NOMO-1 treated with dmso at 0.1 percent for 144 hours (cell line): Measurements from ENCODE around the gene TGFBR2.
A peak's percentile ranks its signal among the peaks of the same experiment; 100 is the strongest.

ENCODE experiments used
- DNase-seq: peaks from one replicate; lab custom pipeline; 2025; ENCODE audit not compliant: unreplicated experiment; lab: John Stamatoyannopoulos, UW

Gene TGFBR2

DNA sequence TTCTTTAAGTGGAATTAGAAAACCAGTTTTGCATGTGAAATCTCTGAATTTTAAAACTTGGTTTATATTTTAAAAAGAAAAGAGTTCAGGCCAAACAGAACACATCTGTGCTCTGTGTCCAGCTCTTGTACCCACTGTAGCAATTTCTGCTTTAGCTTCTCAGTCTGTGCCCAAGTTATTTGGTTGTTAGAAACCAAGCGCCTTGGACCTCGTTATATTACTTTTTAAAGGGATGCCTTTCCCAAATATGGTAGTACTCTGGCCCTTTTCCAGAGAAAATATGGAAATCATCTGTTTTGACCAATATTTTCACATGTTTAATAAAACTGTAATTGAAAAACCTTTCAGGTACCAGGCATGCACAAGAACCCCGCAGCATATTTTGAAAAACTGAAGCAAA is 27.3 kb downstream of the TGFBR2 start:
- DNase-seq, result no peak

DNA sequence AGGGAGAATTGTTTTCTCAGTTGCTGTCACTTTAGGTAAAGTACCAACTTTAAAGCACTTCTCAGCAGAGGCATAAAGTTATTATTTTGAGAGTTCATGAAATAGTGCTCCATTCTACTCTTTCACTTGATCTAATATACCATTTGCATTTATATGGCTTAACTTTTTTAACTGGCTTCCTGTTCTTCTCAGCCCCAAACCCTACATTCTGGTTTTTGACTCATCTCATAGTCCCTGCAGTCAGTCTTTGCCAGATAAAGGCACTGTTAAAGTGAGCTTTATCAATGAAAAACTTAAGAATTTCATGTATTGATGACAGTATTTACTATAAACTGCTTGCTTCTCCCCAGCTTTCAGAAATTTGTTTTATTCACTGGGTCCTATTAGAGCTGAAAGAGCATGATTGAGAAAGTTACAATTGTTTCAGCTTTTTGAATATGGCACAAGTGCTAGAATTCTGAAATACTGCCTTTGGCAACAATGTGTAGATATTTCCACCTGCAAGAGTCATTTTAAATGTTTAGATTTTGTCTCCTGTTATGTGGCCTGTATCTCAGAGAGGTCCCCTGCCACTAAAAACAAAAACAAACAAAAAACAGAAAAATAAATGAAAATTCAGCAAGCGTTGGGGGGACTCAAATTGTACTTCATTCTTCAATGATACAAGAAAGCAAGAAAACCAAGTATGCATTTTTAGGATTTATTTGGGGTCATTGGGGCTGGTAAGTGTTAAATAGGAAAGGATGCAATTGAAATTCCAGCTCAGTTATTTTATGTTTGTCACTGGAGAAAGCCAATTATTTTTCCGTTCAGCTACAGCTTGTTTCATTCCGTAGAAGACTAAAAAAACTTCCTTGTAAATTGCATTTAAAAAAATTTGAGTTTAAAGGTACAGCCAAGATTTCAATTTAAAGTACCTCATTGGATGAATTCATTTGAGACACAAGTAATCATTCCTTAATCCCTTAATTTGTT is 28.6 kb downstream of the TGFBR2 start:
- DNase-seq, result no peak

DNA sequence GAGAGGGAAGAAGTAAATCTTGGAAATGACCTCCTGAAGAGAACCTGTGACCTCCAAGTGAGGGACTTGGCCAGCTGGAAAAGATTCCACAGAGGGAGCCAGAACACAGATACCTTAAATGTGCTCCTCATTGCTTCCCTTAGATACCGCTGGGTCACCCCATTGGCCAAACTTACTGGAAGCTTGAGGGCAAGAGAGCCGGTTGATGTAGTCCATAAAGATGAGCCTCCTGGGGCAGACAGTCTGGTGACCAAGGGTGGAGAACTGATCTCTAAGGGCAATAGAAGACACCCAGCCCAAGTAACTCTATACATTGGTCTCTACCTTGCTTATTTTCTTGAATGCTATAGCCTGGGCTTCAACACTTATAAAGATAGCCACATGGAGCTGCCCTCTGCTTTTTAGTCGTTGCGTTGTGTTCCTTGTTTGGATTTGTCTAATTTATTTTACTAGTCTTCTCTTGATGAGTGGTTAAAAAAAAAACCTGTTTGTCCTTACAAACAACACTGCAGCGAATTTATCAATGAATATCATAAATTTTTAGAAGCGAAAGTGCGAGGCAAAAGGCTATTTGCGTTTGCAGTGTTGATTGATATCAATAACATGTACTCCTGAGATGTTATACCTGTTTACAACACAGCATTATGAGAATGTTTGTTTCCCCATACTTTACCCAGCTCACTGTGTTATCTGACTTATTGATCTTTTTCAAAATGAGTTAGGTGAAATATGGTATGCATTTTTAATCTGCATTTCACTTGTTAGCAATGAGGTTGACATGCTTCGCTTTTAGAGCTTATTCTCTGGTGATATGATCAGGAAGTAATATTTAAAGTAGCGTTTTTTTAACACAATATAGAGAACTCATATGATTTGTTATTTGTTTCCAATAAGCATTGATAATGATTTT is 31.2 kb downstream of the TGFBR2 start:
- no peak for DNase-seq

DNA sequence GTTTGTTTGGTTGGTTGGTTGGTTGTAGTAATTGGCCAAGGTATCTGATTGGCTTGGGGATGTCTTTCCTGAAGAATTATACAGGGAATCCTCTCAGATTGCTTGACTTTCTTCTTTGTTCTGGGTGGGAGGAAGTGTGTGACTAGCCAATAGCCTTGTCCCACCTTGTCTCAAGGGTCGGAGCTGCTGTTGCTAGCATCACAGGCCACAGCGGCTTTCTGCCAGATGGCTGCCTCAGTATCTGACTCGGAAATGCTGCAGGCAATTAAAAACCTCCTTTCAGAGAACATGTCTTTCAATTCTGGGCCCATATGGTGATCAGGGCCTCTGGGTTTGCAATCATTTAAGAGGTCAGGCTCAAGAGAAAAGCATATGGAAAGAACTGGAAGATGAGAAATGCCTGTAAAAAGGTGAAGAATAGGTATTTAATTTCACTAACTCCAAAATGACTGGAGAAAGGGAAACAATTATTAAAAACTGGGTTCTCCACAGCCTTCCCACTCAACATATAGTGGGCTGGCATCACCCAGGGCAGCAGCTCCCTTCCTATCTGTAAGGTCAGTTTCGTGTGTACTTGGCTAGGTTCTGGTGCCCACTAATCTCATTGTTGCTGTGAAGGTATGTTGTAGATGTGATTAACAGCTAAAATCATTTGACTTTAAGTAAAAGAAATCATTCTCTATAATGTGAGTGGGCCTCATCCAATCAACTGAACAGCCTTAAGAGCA is 32.4 kb downstream of the TGFBR2 start:
- DNase-seq, result no peak

DNA sequence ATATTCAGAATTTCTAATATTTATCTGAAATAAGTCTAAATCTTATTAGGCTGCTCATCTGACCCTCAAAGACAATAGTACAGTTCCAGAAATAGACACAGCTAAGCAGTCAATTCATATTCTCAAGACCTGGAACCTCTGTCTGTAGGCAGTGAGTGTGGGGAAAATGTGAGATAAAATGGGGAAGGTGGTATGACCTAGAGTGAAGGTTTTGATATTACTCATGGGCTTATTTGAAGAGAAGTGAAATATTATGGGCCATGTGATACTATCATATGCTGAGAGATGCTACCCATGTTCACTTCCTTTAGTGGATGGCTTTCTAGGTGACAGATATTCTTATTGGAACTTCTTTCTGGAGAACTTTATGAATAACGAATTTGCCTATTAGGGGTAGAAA is 33.5 kb downstream of the TGFBR2 start:
- DNase-seq, result no peak

DNA sequence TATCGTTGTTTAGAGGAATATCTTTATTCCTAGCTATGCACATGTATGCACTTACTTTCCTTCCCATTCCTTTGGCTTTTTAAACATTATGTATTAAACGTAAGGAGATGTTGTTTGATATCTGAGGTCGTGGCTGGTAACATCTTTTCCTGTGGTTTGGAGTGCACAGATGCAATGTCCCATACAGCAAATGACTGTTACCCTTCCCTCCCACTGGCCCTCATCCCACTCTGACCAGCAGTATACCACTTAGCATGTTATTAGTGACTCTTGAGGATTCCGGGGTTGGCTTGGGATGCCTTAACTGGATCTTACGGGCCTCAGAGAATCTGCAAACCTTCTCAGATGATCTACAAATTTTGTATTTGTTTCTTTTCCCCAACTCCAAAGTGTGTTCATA is 34.5 kb downstream of the TGFBR2 start:
- DNase-seq, result no peak

DNA sequence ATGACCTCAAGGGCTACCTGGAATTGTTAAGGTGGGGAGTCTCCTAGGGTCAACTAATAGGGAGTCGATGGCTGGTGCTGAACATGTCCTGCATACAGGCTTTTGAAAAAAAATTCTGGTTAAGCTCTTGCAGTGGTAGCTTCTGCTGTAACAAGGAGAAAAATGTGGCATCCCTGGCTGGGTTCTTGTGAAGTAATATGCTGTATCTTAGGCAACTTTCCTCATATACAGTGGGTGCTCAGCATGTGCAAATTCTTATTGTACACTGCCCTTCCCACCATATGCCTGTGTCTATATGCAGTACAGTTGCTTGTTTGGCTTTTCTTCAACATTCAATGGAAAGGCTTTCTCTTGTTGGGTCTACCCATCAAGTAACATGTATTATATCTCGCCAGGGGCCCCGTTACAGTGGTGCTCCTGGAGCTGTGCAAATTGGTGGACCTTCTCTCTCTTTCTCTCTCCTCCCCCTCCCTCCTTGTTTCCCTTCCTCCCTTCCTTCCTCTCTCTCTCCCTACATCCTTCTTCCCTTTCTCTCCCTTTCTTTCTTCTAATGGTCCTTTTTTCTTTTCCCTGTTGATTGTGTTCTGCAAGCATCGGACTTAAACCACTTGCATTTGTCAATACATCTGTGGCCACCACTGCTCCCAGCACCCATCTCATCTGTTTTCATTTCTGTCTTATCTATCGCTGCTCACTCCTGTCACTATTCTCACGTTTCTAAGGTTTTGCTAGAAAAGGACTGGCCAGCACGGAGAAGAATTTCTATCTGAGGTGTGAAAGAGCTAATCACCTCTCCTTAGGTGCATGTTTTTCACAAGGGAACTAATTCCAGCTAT is 35.2 kb downstream of the TGFBR2 start:
- DNase-seq, result no peak

DNA sequence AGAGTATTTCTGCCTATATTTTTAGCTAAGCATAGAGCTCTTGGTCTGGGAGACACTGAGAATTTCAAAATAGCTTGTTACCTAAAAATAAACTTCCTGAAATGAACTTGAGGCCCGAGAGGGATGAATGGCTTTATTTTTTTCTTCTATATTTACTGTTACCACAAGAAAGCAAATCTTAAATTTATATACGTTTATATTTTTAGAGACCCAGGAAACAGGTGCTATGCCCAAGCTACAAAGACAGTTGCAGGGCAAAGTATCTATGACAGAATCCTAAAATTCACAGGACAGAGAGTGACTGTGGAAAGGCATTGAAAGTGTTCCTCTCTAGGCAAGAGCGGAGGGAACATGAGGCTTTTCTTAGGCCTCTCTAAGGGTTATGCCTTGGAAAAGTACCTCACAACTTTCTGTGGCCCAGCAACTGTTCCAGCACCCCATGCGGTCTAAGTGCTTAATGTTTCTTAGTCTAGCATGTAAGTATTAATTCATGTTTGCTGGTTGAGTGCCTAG is 36.5 kb downstream of the TGFBR2 start:
- DNase-seq, result no peak

DNA sequence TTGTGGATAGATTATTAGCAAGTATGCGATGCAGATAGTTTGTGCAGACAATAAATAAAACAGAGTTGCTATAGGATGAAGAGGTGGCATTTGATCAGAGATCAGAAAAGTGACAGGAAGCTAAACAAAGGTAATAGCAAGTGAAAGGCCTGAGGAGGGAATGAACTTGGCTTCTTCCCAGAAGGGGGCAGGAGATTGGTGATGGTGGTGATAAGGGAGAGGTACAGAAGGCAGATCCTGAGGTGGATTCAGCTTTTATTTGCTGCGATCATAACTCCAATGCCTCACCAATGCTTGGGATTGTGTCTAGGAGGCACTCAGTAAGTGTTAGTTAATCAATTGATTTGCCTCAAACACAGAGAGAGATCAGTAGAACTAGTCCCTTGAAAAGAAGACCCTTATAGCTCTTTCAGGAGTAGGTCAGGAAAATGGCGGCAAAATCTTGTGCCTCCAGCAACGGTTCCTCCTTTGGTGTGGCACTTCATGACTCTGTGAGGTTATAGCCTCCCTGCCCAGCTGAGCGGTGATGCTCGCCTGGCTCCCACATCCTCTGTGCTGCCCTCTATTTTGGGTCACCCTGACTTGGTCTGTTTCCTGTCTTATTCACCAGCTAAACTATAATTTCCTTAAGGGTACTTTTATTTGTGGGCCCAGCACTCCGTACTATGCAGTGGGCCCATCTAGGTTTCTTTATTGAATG is 37.5 kb downstream of the TGFBR2 start:
- no peak for DNase-seq

DNA sequence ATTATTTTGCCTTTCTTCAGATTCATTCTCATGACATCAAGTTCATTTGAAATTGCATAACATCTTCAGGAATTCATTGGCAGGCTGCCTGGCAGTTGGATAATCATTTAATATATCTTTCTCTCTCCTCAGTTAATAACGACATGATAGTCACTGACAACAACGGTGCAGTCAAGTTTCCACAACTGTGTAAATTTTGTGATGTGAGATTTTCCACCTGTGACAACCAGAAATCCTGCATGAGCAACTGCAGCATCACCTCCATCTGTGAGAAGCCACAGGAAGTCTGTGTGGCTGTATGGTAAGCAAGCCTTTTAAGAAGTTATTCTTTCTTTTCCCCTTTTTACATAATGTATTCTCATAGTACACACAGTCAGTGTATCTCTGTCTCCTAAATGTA is 38.2 kb downstream of the TGFBR2 start:
- DNase-seq, result peak; percentile 20

DNA sequence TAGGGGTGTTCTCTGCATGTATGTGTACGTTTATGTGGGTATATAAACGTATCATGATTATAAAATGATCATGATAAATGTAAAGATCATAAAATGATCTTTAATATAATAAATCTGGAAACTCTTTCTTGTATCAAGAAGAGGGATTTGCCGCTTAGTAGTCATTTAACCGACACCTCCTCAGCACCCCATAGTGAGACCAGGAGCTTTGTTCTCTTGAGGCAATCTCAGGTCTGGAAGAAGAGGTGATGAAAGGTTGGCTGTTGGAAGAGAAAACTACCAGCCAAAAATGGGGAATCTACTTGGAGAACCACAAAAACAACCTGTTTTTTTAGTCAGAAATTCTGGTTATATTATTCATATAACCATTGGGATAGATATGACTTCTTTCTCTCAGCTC is 38.7 kb downstream of the TGFBR2 start:
- no peak for DNase-seq

DNA sequence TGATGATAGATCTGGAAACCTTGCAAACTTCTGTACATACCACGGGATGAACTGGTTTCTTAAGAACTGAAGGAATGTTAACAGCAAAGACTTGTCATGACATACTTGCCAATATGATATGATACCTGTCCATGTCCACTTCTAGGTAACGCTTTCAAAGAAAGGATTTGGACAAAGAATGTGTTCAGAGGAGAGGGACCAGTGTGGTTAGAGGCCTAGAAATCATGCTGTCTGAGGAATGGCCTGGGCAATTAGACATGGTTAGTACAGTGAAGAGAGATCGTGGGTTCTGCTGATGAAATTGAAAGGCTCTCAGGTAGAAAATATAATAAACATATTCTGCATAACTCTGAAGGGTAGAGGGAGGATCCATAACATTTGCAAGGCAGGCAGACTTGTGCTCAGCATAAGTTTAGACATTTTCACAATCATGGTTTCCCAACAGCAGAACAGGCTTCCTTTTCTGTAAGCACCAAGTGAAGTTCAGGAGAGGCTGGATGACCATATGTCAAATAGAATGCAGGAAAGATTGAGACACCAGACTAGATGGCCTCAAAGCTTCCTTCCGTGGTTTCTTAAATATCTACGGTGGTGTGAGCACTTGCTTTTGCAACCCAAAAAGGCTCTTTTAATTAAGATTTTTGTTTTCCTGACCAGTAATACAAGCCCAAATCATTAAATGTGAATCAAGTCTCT is 39.9 kb downstream of the TGFBR2 start:
- DNase-seq, result peak; percentile 87

DNA sequence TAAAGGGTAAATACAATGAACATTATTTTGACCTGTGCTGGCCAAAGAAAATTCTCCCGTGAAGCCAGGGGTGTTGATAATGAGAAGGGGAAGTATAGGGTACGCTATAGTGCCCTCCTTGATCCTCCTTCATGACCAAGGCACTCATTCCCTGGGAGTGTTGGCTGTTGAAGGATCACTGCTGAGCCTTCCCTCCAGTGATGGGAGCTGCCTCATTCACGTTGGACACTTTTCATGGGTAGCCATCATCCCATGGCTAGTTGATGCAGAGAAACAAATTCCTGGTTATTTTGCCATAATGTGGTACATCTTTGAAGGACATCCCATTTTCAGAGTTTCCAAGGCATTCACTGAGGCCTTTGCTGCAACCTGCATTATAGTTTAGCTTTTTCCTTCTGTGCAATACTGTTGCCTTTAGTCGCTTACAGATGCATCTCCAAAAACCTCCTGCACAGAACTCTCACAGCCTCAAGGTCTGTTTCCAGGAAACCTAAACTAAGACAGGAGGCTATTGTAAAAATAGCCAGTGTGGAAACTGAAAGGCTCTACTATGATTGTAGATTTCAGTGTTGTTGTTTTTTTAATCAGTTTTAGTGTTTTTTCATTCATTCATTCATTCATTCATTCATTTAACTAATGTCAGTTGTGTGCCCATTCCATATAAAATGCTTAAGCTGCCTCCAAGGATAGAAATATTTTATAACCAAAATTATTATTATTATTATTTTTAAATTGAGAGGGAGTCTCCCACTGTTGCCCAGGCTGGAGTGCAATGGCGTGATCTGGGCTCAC is 40.8 kb downstream of the TGFBR2 start:
- DNase-seq, result no peak

DNA sequence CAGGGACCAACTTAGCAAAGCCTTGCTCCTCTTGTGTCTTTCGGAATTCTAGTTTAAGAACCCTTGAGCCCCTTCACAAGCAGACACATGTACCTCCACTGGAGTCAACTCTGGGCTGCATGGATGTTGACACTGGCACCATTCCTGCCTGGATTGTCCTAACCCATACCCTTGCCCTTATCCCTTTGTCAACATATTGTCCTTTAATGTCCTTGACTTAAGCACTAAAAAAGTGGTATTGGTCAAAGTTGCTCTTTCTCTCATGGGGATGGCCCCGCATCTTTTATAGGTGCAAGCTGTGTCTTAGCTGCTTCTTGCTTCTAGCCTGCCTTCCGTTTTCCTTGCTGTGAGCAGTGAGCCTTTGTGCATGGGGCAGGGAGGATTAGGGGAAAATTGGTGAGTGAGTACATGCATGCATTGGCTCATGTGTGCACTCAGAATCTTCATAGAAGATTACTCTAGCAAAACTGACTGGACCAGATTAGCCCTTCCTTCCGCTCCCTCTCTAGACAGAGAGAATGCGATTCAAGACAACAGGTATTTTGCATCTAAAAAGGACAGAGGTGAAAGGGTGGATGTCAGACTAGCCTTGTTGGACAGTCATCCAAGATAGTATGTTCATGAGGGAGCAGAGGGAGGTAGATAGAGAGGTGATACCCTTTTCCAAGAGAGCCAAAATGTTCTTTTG is 42.4 kb downstream of the TGFBR2 start:
- DNase-seq, result no peak

DNA sequence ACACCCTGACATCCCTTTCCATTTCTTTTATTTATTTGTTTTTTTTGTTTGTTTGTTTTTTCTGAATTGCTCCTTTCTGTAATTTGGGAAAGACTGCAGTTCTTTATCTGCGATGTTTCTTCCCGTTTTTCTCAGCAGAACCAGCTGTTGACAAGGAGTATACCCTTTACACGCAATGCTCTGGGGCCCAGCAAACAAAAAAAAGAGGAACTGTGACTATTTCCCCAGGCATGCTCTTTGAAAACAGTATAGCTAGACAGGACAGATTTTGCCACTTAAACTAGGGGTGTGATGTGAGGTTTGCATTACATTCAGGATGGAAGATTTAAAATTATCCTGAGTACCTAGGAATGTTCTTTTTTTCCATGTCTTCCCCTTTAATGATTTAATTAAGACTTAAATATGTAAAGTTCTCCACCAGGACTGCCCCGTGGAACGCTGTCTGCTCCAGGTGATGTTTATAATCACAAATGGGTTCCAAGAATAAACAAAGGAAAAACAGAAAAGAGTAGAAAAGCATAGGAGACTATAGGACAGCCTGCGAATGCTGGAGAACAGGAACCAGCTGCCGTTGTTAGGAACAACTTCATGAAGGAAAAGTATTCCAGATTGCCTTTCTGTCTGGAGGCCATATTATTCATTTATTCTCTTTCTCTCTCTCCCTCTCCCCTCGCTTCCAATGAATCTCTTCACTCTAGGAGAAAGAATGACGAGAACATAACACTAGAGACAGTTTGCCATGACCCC is 43.3 kb downstream of the TGFBR2 start:
- peak; percentile 87 for DNase-seq

DNA sequence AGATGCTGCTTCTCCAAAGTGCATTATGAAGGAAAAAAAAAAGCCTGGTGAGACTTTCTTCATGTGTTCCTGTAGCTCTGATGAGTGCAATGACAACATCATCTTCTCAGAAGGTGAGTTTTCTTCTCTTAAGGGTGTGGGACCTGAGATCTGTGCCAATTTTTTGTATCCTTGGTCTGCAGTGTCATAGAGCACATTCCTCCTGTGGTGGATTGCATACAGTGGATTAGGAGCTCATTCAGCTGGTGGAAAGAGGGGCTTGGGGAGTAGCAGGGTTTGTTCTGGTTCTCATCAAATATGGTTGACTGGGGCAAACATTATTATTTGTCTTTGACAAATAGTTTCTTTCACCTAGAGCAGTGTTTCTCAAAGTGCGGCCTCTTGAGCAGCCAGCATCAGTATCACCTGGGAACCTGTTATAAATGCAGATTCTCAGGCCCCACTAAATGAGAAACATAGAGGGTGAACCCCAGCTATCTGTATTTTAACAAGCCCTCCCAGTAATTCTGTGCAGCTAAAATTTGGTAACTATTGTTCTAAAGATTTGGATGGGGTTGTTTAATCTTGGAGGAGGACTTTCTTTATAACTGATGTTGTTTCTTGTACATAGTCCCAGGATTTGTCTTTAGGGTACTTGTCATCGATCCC is 44.1 kb downstream of the TGFBR2 start:
- no peak for DNase-seq
